ENCODE data around the gene SLX1B.
"Not testable (repeated sequence)": the region's sequence is repeated elsewhere in the genome, so short reads cannot be mapped to it uniquely, and the experiment has no call there.

- not testable (repeated sequence) for TF ChIP-seq PATZ1 (CRISPR knock-in tag; IDR thresholded peaks at IDR 0.05; ENCODE audit: borderline replicate concordance); RARB (CRISPR knock-in tag; IDR thresholded peaks at IDR 0.05); ZNF8 (CRISPR knock-in tag; IDR thresholded peaks at IDR 0.05)
These were observed 6.3 kb downstream of the SLX1B start for GRCh38 chr16:29460647-29461030.
